ENCODE results near the gene FBXO7.

The FBXO7 gene

DNA sequence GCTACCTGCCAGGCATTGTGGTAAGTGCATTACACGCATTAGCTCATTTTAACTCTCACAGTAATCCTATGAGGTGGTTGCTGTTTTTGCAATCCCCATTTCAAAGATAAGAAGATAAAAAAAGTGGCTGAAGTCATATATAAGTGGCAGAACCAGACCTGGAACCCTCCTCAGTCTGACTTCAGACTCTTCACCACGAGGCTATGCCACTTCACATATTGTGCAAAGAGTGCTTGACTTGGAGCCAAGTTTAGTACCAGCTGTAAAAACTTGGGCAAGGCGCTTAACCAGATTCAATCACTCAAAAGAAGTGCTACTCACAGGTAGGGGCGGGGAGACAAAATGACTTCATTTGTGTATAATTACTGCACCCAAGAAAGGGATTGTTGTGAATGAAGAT lies 25.6 kb upstream of the FBXO7 start:
- no peak overlapping the region for H3K27ac ChIP-seq (ENCODE audit: poor library complexity, severe bottlenecking)
- TF ChIP-seq, protein P1, sequence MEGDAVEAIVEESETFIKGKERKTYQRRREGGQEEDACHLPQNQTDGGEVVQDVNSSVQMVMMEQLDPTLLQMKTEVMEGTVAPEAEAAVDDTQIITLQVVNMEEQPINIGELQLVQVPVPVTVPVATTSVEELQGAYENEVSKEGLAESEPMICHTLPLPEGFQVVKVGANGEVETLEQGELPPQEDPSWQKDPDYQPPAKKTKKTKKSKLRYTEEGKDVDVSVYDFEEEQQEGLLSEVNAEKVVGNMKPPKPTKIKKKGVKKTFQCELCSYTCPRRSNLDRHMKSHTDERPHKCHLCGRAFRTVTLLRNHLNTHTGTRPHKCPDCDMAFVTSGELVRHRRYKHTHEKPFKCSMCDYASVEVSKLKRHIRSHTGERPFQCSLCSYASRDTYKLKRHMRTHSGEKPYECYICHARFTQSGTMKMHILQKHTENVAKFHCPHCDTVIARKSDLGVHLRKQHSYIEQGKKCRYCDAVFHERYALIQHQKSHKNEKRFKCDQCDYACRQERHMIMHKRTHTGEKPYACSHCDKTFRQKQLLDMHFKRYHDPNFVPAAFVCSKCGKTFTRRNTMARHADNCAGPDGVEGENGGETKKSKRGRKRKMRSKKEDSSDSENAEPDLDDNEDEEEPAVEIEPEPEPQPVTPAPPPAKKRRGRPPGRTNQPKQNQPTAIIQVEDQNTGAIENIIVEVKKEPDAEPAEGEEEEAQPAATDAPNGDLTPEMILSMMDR (IDR thresholded peaks at IDR 0.05; ENCODE audit: poor library complexity, severe bottlenecking): no peak
- DNase-seq (ENCODE audit: low spot score): no peak
- H3K4me1 ChIP-seq (ENCODE audit: insufficient read depth, poor library complexity, severe bottlenecking): no peaks in the 10 kb centered on the region
- H3K36me3 ChIP-seq (ENCODE audit: low read depth): no peaks in the 10 kb centered on the region
- no peaks in the 10 kb centered on the region for H3K9me3 ChIP-seq (ENCODE audit: severe bottlenecking)
- H3K27me3 ChIP-seq (ENCODE audit: insufficient read depth, poor library complexity, severe bottlenecking): peaks cover 8% of the 10 kb centered on the region
- H3K4me3 ChIP-seq (ENCODE audit: severe bottlenecking): no peak overlapping the region
- no peak for ATAC-seq (ENCODE audit: low read depth)

DNA sequence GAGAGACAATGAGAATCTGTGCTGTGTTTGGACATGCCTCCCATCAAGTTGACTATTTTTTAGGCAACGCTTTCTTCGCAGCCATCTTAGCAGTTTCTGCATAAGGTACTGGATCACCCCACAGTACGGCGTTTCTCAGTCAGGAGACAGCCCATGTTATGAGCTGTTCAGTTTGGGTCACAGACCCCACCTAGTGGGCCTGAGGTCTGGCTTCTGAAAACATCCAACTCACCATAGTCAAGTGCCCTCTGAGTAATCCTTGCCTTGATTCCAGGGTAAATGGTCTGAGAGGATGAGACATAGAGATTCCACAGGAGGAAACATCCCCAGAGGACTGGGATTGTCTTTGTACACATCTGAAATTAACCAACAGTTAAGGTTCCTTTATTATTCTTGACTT lies 17.6 kb upstream of the FBXO7 start:
- H3K36me3 ChIP-seq (ENCODE audit: low read depth): no peaks in the 10 kb centered on the region
- TF ChIP-seq, protein P1 (IDR thresholded peaks at IDR 0.05; ENCODE audit: poor library complexity, severe bottlenecking): no peak
- no peak for DNase-seq (ENCODE audit: low spot score)
- H3K4me3 ChIP-seq (ENCODE audit: severe bottlenecking): no peak overlapping the region
- H3K9me3 ChIP-seq (ENCODE audit: severe bottlenecking): no peaks in the 10 kb centered on the region
- peaks cover 6% of the 10 kb centered on the region for H3K27me3 ChIP-seq (ENCODE audit: insufficient read depth, poor library complexity, severe bottlenecking)
- no peak for ATAC-seq (ENCODE audit: low read depth)
- H3K27ac ChIP-seq (ENCODE audit: poor library complexity, severe bottlenecking): no peak overlapping the region
- no peaks in the 10 kb centered on the region for H3K4me1 ChIP-seq (ENCODE audit: insufficient read depth, poor library complexity, severe bottlenecking)

DNA sequence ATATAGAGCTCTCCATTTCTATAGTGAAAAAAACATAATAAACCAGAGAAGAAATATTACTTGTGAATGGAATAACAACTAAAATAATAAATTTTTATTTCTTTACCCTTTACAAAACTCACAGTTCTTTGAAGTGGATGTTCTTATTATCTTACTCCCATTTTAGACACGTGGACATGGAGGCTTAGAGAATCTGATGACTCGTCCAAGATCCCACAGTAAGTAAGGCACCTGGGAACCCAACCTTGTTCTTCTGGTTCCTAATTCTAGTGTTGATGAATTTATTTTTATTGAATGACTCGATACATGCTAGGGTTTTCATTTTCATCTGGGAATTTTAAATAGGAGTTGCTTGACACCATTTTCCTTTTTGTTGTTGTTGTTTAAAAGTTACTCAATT lies 12.2 kb upstream of the FBXO7 start:
- TF ChIP-seq, protein P1 (IDR thresholded peaks at IDR 0.05; ENCODE audit: poor library complexity, severe bottlenecking): no peak
- H3K27ac ChIP-seq (ENCODE audit: poor library complexity, severe bottlenecking): no peak overlapping the region
- H3K4me1 ChIP-seq (ENCODE audit: insufficient read depth, poor library complexity, severe bottlenecking): no peaks in the 10 kb centered on the region
- ATAC-seq (ENCODE audit: low read depth) (no peak), DNase-seq (ENCODE audit: low spot score) (no peak)
- H3K27me3 ChIP-seq (ENCODE audit: insufficient read depth, poor library complexity, severe bottlenecking): no peaks in the 10 kb centered on the region
- no peaks in the 10 kb centered on the region for H3K9me3 ChIP-seq (ENCODE audit: severe bottlenecking)
- no peaks in the 10 kb centered on the region for H3K36me3 ChIP-seq (ENCODE audit: low read depth)
- H3K4me3 ChIP-seq (ENCODE audit: severe bottlenecking): no peak overlapping the region

DNA sequence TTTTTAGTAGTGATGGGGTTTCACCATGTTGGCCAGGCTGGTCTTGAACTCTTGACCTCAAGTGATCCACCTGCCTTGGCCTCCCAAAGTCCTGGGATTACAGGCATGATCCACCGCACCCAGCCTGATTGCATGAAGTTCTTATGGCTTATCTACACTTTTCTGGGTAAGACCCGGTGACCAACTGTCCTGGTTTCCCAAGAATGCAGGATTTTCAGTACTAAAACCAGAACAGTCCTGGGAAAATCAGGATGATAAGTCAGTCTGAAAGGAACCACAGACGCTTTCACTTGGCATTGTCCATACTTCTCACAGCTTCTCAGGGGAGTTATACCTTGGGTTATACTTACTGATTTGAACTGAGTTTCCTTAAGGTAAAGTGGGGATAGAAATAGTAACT lies 8.9 kb upstream of the FBXO7 start:
- no peaks in the 10 kb centered on the region for H3K9me3 ChIP-seq (ENCODE audit: severe bottlenecking)
- DNase-seq (ENCODE audit: low spot score) (no peak), ATAC-seq (ENCODE audit: low read depth) (no peak)
- no peak overlapping the region for H3K27ac ChIP-seq (ENCODE audit: poor library complexity, severe bottlenecking)
- H3K36me3 ChIP-seq (ENCODE audit: low read depth): no peaks in the 10 kb centered on the region
- no peak overlapping the region for H3K4me3 ChIP-seq (ENCODE audit: severe bottlenecking)
- no peaks in the 10 kb centered on the region for H3K4me1 ChIP-seq (ENCODE audit: insufficient read depth, poor library complexity, severe bottlenecking)
- TF ChIP-seq, protein P1 (IDR thresholded peaks at IDR 0.05; ENCODE audit: poor library complexity, severe bottlenecking): no peak
- no peaks in the 10 kb centered on the region for H3K27me3 ChIP-seq (ENCODE audit: insufficient read depth, poor library complexity, severe bottlenecking)

DNA sequence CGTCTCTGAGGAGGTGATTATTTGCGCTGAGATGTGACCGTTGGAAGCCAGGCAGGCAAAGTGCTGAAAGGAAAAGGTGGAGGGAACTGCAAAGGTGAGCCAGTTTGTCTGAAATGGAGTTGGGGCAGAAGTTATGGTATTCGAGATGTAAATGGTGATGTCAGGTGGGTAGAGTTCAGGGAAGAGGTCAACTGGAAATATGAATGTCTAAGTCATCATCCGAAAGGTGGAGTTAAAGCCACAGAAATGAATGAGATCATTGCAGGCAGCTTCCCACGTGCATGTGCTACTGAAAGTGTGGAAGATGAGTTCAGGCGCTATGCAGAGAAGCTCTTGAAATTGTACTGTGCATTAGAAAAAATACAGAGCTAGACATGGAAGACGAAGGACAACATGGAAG lies 8.1 kb upstream of the FBXO7 start:
- Histone ChIP-seq H3K9me3 (ENCODE audit: severe bottlenecking) (no peaks in the 10 kb centered on the region), H3K4me1 (ENCODE audit: insufficient read depth, poor library complexity, severe bottlenecking) (no peaks in the 10 kb centered on the region), H3K4me3 (ENCODE audit: severe bottlenecking) (no peak overlapping the region), H3K27me3 (ENCODE audit: insufficient read depth, poor library complexity, severe bottlenecking) (no peaks in the 10 kb centered on the region), H3K27ac (ENCODE audit: poor library complexity, severe bottlenecking) (no peak overlapping the region), H3K36me3 (ENCODE audit: low read depth) (no peaks in the 10 kb centered on the region)
- ATAC-seq (ENCODE audit: low read depth): no peak
- DNase-seq (ENCODE audit: low spot score): no peak
- TF ChIP-seq, protein P1 (IDR thresholded peaks at IDR 0.05; ENCODE audit: poor library complexity, severe bottlenecking): no peak
